H9 (cell line): Measurements from ENCODE around the gene TSPAN17. TPM values are rescaled to one million over a fixed set of nuclear protein-coding genes. Genes with fewer than 3 reads are reported as not detected.
A peak's percentile ranks its signal among the peaks of the same experiment; 100 is the strongest.

Experiments used
- DNase-seq: peaks from one replicate; pipeline ENCODE4 v3.0.0-alpha.2; 2017
- H2AFZ ChIP-seq: one replicate; pipeline ENCODE4 v1.6.1; 2013; ENCODE audit warnings: mild to moderate bottlenecking, low read length, control low read depth, moderate library complexity
- H2AK5ac ChIP-seq: 2 replicates; pipeline ENCODE4 v1.6.1; 2013; ENCODE audit warnings: low read length, control low read depth, mixed read lengths; ENCODE audit not compliant: insufficient read length
- H2BK120ac ChIP-seq: one replicate; pipeline ENCODE4 v1.6.1; 2013; ENCODE audit warnings: low read depth, mild to moderate bottlenecking, low read length, control low read depth, inconsistent platforms; ENCODE audit not compliant: poor library complexity, severe bottlenecking
- H2BK12ac ChIP-seq: 2 replicates; pipeline ENCODE4 v1.6.1; 2013; ENCODE audit warnings: low read length, control low read depth, mixed read lengths, low read depth; ENCODE audit not compliant: insufficient read length
- H2BK15ac ChIP-seq: 2 replicates; pipeline ENCODE4 v1.6.1; 2013; ENCODE audit warnings: low read depth, low read length, control low read depth
- H2BK20ac ChIP-seq: one replicate; pipeline ENCODE4 v1.6.1; 2013; ENCODE audit warnings: low read depth, mild to moderate bottlenecking, low read length, control low read depth, inconsistent platforms; ENCODE audit not compliant: poor library complexity, severe bottlenecking
- H2BK5ac ChIP-seq: 2 replicates; pipeline ENCODE4 v1.6.1; 2013; ENCODE audit warnings: low read length, control low read depth, mixed read lengths; ENCODE audit not compliant: insufficient read length
- H3K14ac ChIP-seq: 2 replicates; pipeline ENCODE4 v1.6.1; 2013; ENCODE audit warnings: low read length, control low read depth; ENCODE audit not compliant: insufficient read depth
- H3K18ac ChIP-seq: 2 replicates; pipeline ENCODE4 v1.6.1; 2013; ENCODE audit warnings: low read depth, mild to moderate bottlenecking, mixed read lengths, low read length, control low read depth; ENCODE audit not compliant: insufficient read length
- H3K23ac ChIP-seq: 2 replicates; pipeline ENCODE4 v1.6.1; 2013; ENCODE audit warnings: low read length, control low read depth, mixed read lengths, low read depth; ENCODE audit not compliant: insufficient read length
- H3K23me2 ChIP-seq: 2 replicates; pipeline ENCODE4 v1.6.1; 2013; ENCODE audit warnings: low read depth, mild to moderate bottlenecking, mixed read lengths, low read length, control low read depth; ENCODE audit not compliant: insufficient read length, poor library complexity, severe bottlenecking
- H3K27ac ChIP-seq: 2 replicates; pipeline ENCODE4 v1.5.1; 2013; ENCODE audit warnings: low read length, control low read depth, mixed read lengths, low read depth; ENCODE audit not compliant: insufficient read length
- H3K27me3 ChIP-seq: 2 replicates; pipeline ENCODE4 v1.6.1; 2013; ENCODE audit warnings: low read length, control low read depth, inconsistent platforms; ENCODE audit not compliant: insufficient read depth
- H3K4ac ChIP-seq: 2 replicates; pipeline ENCODE4 v1.6.1; 2013; ENCODE audit warnings: low read depth, mild to moderate bottlenecking, control low read depth, inconsistent platforms, low read length, moderate library complexity
- H3K4me1 ChIP-seq: 2 replicates; pipeline ENCODE4 v1.6.1; 2013; ENCODE audit warnings: low read length, control low read depth, inconsistent platforms; ENCODE audit not compliant: insufficient read depth
- H3K4me2 ChIP-seq: 2 replicates; pipeline ENCODE4 v1.6.1; 2013; ENCODE audit warnings: low read length, control low read depth, mixed read lengths; ENCODE audit not compliant: insufficient read length, insufficient read depth
- H3K56ac ChIP-seq: 2 replicates; pipeline ENCODE4 v1.6.1; 2013; ENCODE audit warnings: low read depth, mild to moderate bottlenecking, mixed read lengths, low read length, control low read depth; ENCODE audit not compliant: insufficient read length
- H3K79me1 ChIP-seq: 2 replicates; pipeline ENCODE4 v1.6.1; 2013; ENCODE audit warnings: low read depth, mild to moderate bottlenecking, moderate library complexity, low read length, control low read depth, inconsistent platforms; ENCODE audit not compliant: insufficient read depth, poor library complexity, severe bottlenecking
- H3K79me2 ChIP-seq: 2 replicates; pipeline ENCODE4 v1.6.1; 2013; ENCODE audit warnings: low read length, control low read depth, inconsistent platforms; ENCODE audit not compliant: insufficient read depth
- H3K9ac ChIP-seq: 2 replicates; pipeline ENCODE4 v1.6.1; 2013; ENCODE audit warnings: low read length, control low read depth, mixed read lengths; ENCODE audit not compliant: insufficient read length; ENCODE audit errors: extremely low read depth
- H3K9me3 ChIP-seq: one replicate; pipeline ENCODE4 v1.6.1; 2013; ENCODE audit warnings: low read depth, low read length, inconsistent platforms; ENCODE audit not compliant: control insufficient read depth
- H3T11ph ChIP-seq: one replicate; pipeline ENCODE4 v1.6.1; 2013; ENCODE audit warnings: mild to moderate bottlenecking, low read length, control low read depth, inconsistent platforms
- H4K20me1 ChIP-seq: one replicate; pipeline ENCODE4 v1.6.1; 2013; ENCODE audit not compliant: control insufficient read depth, insufficient read length, insufficient read depth
- H4K5ac ChIP-seq: 2 replicates; pipeline ENCODE4 v1.6.1; 2013; ENCODE audit warnings: low read depth, mild to moderate bottlenecking, mixed read lengths, low read length, control low read depth; ENCODE audit not compliant: insufficient read length
- H4K8ac ChIP-seq: replicated peaks from 2 replicates; pipeline ENCODE4 v1.6.1; 2013; ENCODE audit warnings: low read length, control low read depth, mixed read lengths, low read depth; ENCODE audit not compliant: insufficient read length
- H4K91ac ChIP-seq: 2 replicates; pipeline ENCODE4 v1.6.1; 2013; ENCODE audit warnings: low read depth, mild to moderate bottlenecking, moderate library complexity, mixed read lengths, low read length, control low read depth; ENCODE audit not compliant: insufficient read length
- H3K27ac Mint-ChIP-seq, 3 experiments: 2 replicates in 2 of 3; 3 replicates in 1 of 3; pipeline ENCODE4 v1.8.0; 2020 to 2021; ENCODE audit warnings: mixed read lengths in 3 of 3, mild to moderate bottlenecking in 1 of 3, moderate library complexity in 1 of 3
- H3K27me3 Mint-ChIP-seq: 2 replicates; pipeline ENCODE4 v1.8.0; 2021; ENCODE audit warnings: low read depth, mild to moderate bottlenecking, moderate library complexity, mixed read lengths
- H3K36me3 Mint-ChIP-seq, 3 experiments: 2 replicates in 2 of 3; 3 replicates in 1 of 3; pipeline ENCODE4 v1.8.0; 2020 to 2021; ENCODE audit warnings: low read depth in 3 of 3, mixed read lengths in 3 of 3; ENCODE audit not compliant: insufficient read depth in 1 of 3
- H3K4me1 Mint-ChIP-seq, 2 experiments: 2 replicates each; pipeline ENCODE4 v1.8.0; 2020; ENCODE audit warnings: mixed read lengths in 2 of 2
- H3K4me3 Mint-ChIP-seq, 2 experiments: 2 replicates in 1 of 2; 3 replicates in 1 of 2; pipeline ENCODE4 v1.8.0; 2020 to 2021; ENCODE audit warnings: mild to moderate bottlenecking in 2 of 2, mixed read lengths in 2 of 2, moderate library complexity in 1 of 2
- H3K9me3 Mint-ChIP-seq, 2 experiments: 2 replicates in 1 of 2; 3 replicates in 1 of 2; pipeline ENCODE4 v1.8.0; 2020; ENCODE audit warnings: mild to moderate bottlenecking in 2 of 2, mixed read lengths in 2 of 2, moderate library complexity in 1 of 2
- WGBS: extraction: QIAGEN DNeasy Blood & Tissue Kit; methylation state at CpG from one replicate; pipeline ENCODE4 v1.1.7; 2013; ENCODE audit warnings: missing lambda C conversion rate, low lambda C conversion rate, mixed read lengths; ENCODE audit not compliant: insufficient read length; ENCODE audit errors: extremely low coverage; 5-methylcytosine and 5-hydroxymethylcytosine counted together
- total RNA-seq: library from RNA; stranded (reverse); gene quantifications from 2 replicates; pipeline ENCODE4 v1.2.1, GENCODE V29; 2021
- TF ChIP-seq, protein P1 (sequence below): fragments of 200-600 bp; sonication (generic); conservative IDR thresholded peaks from 3 replicates; pipeline ENCODE4 v1.8.0; 2021; ENCODE audit warnings: antibody characterized with exemption, mild to moderate bottlenecking

TSPAN17 gene
- total RNA-seq, 1 experiment from 2014 or later = 46.8 TPM

DNA sequence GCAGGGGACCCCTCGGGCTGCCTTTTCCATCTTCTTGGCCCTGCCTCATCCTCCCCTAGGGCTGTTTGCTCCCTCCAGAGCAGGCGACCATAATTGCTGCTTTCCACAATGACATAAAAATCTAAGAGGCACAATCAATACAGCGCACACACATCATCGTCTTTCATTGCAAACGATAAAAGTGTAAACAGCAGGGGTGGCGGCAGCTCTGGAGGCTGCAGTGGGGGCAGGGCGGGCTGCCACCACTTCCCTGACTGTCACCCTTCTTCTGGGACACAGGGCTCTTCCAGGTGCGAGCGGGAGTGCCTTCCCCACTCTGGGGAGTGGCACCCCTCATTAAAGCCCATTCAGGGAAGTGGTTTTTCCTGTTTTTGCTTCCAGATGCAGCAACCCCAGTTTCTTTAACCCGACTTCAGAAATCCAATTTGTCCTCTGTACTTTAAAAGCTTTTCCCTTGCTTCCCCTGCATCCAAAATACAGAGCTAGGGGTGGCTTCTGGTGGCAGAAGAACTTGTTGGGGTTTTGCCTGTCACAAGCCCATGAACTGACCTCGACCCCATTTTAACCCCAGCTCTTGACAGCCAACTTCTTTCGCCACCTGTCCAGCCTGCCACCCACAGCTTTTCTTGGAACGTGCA lies 45.7 kb downstream of the TSPAN17 start:
- Histone ChIP-seq H2BK15ac (no peak overlapping the region), H3K4me2 (no peak overlapping the region), H3K79me2 (no peaks in the 10 kb centered on the region), H4K8ac (no peak overlapping the region), H3K4me1 (peaks cover 8% of the 10 kb centered on the region; the same call in 1 of the 2 replicates), H3K23ac (no peak overlapping the region), H2BK120ac (no peak overlapping the region), H2BK20ac (no peak overlapping the region), H4K20me1 (no peaks in the 10 kb centered on the region), H4K91ac (no peak overlapping the region), H3K27ac (no peak overlapping the region), H4K5ac (no peak overlapping the region), H3K18ac (no peak overlapping the region), H3K4ac (no peak overlapping the region), H3K9ac (no peak overlapping the region), H2AFZ (no peak overlapping the region), H3K14ac (no peak overlapping the region), H2BK5ac (no peak overlapping the region), H3T11ph (no peak overlapping the region), H2AK5ac (no peak overlapping the region), H3K9me3 (no peaks in the 10 kb centered on the region), H3K27me3 (no peaks in the 10 kb centered on the region), H3K56ac (no peak overlapping the region), H2BK12ac (no peak overlapping the region), H3K79me1 (no peaks in the 10 kb centered on the region), H3K23me2 (no peaks in the 10 kb centered on the region)
- Mint-ChIP-seq H3K27ac (no peak overlapping the region), H3K9me3 (no peaks in the 10 kb centered on the region; a peak in 1 of 5 replicates), H3K4me1 (peaks cover 60 to 67% of the 10 kb centered on the region in 2 experiments), H3K27me3 (peaks cover 15% of the 10 kb centered on the region), H3K36me3 (no peaks in the 10 kb centered on the region), H3K4me3 (peak overlapping the region in 1 of 2 experiments; percentile 28; a peak in 2 of 5 replicates)
- TF ChIP-seq, protein P1, sequence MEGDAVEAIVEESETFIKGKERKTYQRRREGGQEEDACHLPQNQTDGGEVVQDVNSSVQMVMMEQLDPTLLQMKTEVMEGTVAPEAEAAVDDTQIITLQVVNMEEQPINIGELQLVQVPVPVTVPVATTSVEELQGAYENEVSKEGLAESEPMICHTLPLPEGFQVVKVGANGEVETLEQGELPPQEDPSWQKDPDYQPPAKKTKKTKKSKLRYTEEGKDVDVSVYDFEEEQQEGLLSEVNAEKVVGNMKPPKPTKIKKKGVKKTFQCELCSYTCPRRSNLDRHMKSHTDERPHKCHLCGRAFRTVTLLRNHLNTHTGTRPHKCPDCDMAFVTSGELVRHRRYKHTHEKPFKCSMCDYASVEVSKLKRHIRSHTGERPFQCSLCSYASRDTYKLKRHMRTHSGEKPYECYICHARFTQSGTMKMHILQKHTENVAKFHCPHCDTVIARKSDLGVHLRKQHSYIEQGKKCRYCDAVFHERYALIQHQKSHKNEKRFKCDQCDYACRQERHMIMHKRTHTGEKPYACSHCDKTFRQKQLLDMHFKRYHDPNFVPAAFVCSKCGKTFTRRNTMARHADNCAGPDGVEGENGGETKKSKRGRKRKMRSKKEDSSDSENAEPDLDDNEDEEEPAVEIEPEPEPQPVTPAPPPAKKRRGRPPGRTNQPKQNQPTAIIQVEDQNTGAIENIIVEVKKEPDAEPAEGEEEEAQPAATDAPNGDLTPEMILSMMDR = no peak
- no CpG with 5 or more reads among the region's 13 CpGs for WGBS
- DNase-seq = no peak
